AG09319 (cell line): ENCODE results near the gene CPNE4.

ENCODE experiments used
- DNase-seq: peaks from one replicate; pipeline ENCODE4 v3.0.0-alpha.2; 2010; ENCODE audit warnings: low read depth; ENCODE audit errors: extremely low read depth
- CTCF ChIP-seq: IDR thresholded peaks from 2 replicates; pipeline ENCODE4 v1.5.1; 2011; ENCODE audit warnings: low read depth, mild to moderate bottlenecking, inconsistent platforms, low read length, moderate library complexity

The CPNE4 gene

GRCh38 chr3:131645638-131646037 lies 389.2 kb downstream of the CPNE4 start:
- DNase-seq, result no peak

GRCh38 chr3:131636266-131636775 lies 398.5 kb downstream of the CPNE4 start:
- DNase-seq, result no peak
- no peak for TF ChIP-seq CTCF

More at GRCh38 chr3:131645638-131646037, 389.2 kb downstream of the CPNE4 start:
- no peak for TF ChIP-seq CTCF

GRCh38 chr3:131630807-131631206 lies 404.0 kb downstream of the CPNE4 start:
- DNase-seq, result no peak
- TF ChIP-seq CTCF, result no peak

GRCh38 chr3:131630097-131630496 lies 404.7 kb downstream of the CPNE4 start:
- no peak for TF ChIP-seq CTCF
- DNase-seq, result no peak

- DNase-seq, result no peak
- no peak for TF ChIP-seq CTCF
Observed at GRCh38 chr3:131623431-131623830, 411.4 kb downstream of the CPNE4 start.

GRCh38 chr3:131622726-131623125 lies 412.1 kb downstream of the CPNE4 start:
- TF ChIP-seq CTCF, result no peak
- DNase-seq, result no peak

GRCh38 chr3:131620977-131621376 lies 413.8 kb downstream of the CPNE4 start:
- TF ChIP-seq CTCF, result no peak
- no peak for DNase-seq
